ENCODE results near the gene E2F4. TPM values are rescaled to one million over a fixed set of nuclear protein-coding genes. Genes with fewer than 3 reads are reported as not detected.

Gene E2F4
- polyA plus RNA-seq, 2 of the 4 experiments (the other 2 are of a cell fraction), result 65.1 to 66.6 TPM

DNA sequence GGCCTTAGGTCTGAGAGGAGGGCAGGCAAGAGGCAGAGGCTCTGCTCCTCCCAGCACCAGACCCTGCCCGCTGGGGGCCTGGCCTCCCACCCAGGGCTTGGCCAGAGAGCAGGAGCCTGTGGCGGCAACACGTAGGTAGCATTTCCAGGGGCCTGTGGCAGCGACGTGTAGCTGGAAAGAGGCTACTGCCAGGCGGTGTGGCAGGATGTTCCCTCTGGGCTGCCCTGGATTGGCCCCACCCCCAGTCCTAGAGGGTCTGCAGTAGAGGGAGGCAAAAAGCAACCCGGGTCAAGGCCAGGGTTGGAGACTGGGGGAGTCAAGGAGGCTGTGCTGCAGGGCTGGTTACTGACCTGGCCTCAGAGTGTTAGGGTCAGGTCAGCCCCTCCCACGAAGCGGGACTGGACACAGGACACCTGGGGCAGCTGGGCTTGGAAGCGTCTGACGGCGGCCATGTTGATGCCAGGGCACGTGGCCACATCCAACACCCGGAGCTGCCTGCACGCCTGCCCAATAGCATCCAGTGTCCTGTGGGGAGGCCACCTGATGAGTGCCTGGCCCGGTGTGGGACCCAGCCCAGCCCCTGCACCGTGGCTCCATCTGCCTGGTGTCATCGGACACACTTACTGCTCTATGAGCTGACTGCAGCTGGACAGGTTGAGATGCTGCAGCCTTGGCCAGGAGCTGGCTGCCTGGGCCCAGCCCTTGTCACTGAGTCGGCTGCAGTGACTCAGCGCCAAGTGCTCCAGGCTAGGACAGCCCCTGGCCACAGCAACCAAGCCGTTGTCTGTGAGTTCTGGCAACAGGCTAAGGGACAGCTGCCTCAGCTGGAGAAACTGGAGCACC lies 15.5 kb downstream of the E2F4 start:
- Histone ChIP-seq H3K4me2 (peak overlapping the region; percentile 31; the same call in 1 of the 3 replicates), H3K4me3 (no peak overlapping the region), H3K9me3 (no peaks in the 10 kb centered on the region), H3K4me1 (peaks cover 20% of the 10 kb centered on the region), H3K27ac (peak overlapping the region; percentile 38 to 73; a peak in 4 of 6 replicates)
- WGBS (ENCODE audit: missing lambda C conversion rate), result 81% methylated on average over 20 of the region's 21 CpGs
- ChIA-PET CTCF (interaction anchor here (1.7 to 10.5 kb wide), 4 partner anchors 7 to 253 kb away, joined by 7 to 105 read pairs (median 8); partner anchors contain the start of genes E2F4, ELMO3 and TMEM208), POLR2A (interaction anchor here (0.9 to 1.4 kb wide), 4 partner anchors 10 to 39 kb away, joined by 3 to 5 read pairs (median 4); partner anchors contain the start of gene TMEM208)
- peak; percentile 49 to 56 for ATAC-seq
- FAIRE-seq, result no peak
- TF ChIP-seq USF2 (IDR thresholded peaks at IDR 0.05) (no peak), MAFK (IDR thresholded peaks at IDR 0.05; ENCODE audit: partially characterized antibody) (peak; percentile 24)
- peak; percentile 32 to 53 for DNase-seq (ENCODE audit: low read depth in 1 of 2, low spot score in 1 of 2)

- no peak for TF ChIP-seq CHD2 (IDR thresholded peaks at IDR 0.05; ENCODE audit: low read length, partially characterized antibody)
- TF ChIP-seq JUN (IDR thresholded peaks at IDR 0.05), result no peak
- no peak for TF ChIP-seq NFE2L2 (conservative IDR thresholded peaks at IDR 0.05; ENCODE audit: low read length)
- no peak for TF ChIP-seq MAX (IDR thresholded peaks at IDR 0.05)
- TF ChIP-seq RNF2 (IDR thresholded peaks at IDR 0.05; ENCODE audit: borderline replicate concordance, low read depth), result no peak
- TF ChIP-seq JUNB (IDR thresholded peaks at IDR 0.05), result no peak
- TF ChIP-seq NR3C1 (IDR thresholded peaks at IDR 0.05), result no peak
- TF ChIP-seq HOXB13 (CRISPR knock-in tag; IDR thresholded peaks at IDR 0.05; ENCODE audit: low read depth), result no peak
- TF ChIP-seq RARB (CRISPR knock-in tag; IDR thresholded peaks at IDR 0.05), result no peak
- no peak for TF ChIP-seq ZSCAN20 (CRISPR knock-in tag; IDR thresholded peaks at IDR 0.05)
- no peak for TF ChIP-seq RAD21 (conservative IDR thresholded peaks at IDR 0.05 in 1 of 2, IDR thresholded peaks at IDR 0.05 in 1 of 2)
- no peak for TF ChIP-seq SMC3 (IDR thresholded peaks at IDR 0.05)
- TF ChIP-seq EHF (CRISPR knock-in tag; IDR thresholded peaks at IDR 0.05), result no peak
- Histone ChIP-seq H3K4me1 (peaks cover 25% of the 10 kb centered on the region), H3K4me3 (no peak overlapping the region), H3K9me3 (no peaks in the 10 kb centered on the region), H3K4me2 (peak overlapping the region; percentile 31; the same call in 1 of the 3 replicates), H3K27ac (peak overlapping the region; percentile 38 to 73; a peak in 4 of 6 replicates)
- POLR2A ChIA-PET, result interaction anchor here (1.1 to 1.4 kb wide), 3 partner anchors 10 to 38 kb away, joined by 3 to 5 read pairs (median 5); partner anchors contain the start of gene TMEM208
- FAIRE-seq (no peak), ATAC-seq (peak in 1 of 2 experiments; percentile 3; a peak in 1 of 6 replicates), DNase-seq (ENCODE audit: low read depth in 1 of 2, low spot score in 1 of 2) (no peak)
- WGBS (ENCODE audit: missing lambda C conversion rate), result 87% methylated on average over 8 of the region's 11 CpGs
- CTCF ChIA-PET, result interaction anchor here (0.8 to 10.5 kb wide), 6 partner anchors 12 to 254 kb away, joined by 3 to 105 read pairs (median 5); partner anchors contain the start of genes E2F4, ELMO3 and TMEM208
Measured at GRCh38 chr16:67208154-67208896, 16.4 kb downstream of the E2F4 start.

DNA sequence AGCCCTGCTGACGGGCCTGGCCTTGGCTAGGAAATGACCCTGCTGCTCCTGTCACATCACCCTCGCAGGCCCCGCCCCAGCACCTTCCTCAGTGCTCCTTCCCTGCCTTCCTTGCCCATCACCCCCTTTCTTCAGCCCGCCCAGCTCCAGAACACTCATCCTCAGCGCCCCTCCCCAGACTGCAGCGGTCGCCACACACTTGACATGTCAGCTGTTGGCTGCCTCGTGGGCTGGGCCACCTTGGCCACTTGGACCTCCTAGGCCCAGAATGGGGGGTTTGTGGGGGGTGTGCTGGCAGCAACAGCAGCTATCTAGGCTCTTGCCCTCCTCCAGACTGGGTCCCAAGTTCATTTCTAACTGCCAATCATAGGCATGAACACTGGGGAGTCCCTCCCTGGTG lies 17.6 kb downstream of the E2F4 start:
- FAIRE-seq (no peak), ATAC-seq (peak in 1 of 2 experiments; percentile 1; a peak in 1 of 6 replicates), DNase-seq (ENCODE audit: low read depth in 1 of 2, low spot score in 1 of 2) (no peak)
- Histone ChIP-seq H3K4me1 (peaks cover 25% of the 10 kb centered on the region), H3K27ac (no peak overlapping the region), H3K4me3 (no peak overlapping the region), H3K4me2 (no peak overlapping the region), H3K9me3 (no peaks in the 10 kb centered on the region)
- ChIA-PET CTCF (interaction anchor here (0.8 to 10.5 kb wide), 10 partner anchors 9 to 256 kb away, joined by 3 to 105 read pairs (median 4); partner anchors contain the start of genes B3GNT9, CES3, E2F4 and ELMO3), POLR2A (interaction anchor here (3.7 kb wide), 1 partner anchor 17 kb away, joined by 11 read pairs; the partner anchor contains the start of gene TMEM208)
- 84% methylated on average over 8 of the region's 8 CpGs for WGBS (ENCODE audit: missing lambda C conversion rate)
- TF ChIP-seq CTCF (IDR thresholded peaks at IDR 0.05), result no peak
- no peak for TF ChIP-seq RFX5 (IDR thresholded peaks at IDR 0.05)
- no peak for TF ChIP-seq BCL3 (IDR thresholded peaks at IDR 0.05)
- no peak for TF ChIP-seq NFE2L2 (conservative IDR thresholded peaks at IDR 0.05; ENCODE audit: low read length)
- TF ChIP-seq MAFK (IDR thresholded peaks at IDR 0.05; ENCODE audit: partially characterized antibody), result no peak
- TF ChIP-seq RNF2 (IDR thresholded peaks at IDR 0.05; ENCODE audit: borderline replicate concordance, low read depth), result no peak
- no peak for TF ChIP-seq MAX (IDR thresholded peaks at IDR 0.05)
- TF ChIP-seq, protein P1, sequence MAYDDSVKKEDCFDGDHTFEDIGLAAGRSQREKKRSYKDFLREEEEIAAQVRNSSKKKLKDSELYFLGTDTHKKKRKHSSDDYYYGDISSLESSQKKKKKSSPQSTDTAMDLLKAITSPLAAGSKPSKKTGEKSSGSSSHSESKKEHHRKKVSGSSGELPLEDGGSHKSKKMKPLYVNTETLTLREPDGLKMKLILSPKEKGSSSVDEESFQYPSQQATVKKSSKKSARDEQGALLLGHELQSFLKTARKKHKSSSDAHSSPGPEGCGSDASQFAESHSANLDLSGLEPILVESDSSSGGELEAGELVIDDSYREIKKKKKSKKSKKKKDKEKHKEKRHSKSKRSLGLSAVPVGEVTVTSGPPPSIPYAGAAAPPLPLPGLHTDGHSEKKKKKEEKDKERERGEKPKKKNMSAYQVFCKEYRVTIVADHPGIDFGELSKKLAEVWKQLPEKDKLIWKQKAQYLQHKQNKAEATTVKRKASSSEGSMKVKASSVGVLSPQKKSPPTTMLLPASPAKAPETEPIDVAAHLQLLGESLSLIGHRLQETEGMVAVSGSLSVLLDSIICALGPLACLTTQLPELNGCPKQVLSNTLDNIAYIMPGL (CRISPR knock-in tag; IDR thresholded peaks at IDR 0.05; ENCODE audit: borderline replicate concordance), result no peak
- TF ChIP-seq CHD4 (IDR thresholded peaks at IDR 0.05; ENCODE audit: borderline replicate concordance), result no peak
- TF ChIP-seq, protein P2, sequence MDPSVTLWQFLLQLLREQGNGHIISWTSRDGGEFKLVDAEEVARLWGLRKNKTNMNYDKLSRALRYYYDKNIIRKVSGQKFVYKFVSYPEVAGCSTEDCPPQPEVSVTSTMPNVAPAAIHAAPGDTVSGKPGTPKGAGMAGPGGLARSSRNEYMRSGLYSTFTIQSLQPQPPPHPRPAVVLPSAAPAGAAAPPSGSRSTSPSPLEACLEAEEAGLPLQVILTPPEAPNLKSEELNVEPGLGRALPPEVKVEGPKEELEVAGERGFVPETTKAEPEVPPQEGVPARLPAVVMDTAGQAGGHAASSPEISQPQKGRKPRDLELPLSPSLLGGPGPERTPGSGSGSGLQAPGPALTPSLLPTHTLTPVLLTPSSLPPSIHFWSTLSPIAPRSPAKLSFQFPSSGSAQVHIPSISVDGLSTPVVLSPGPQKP (IDR thresholded peaks at IDR 0.05; ENCODE audit: low read depth, low read length), result no peak
